H9 (cell line): ENCODE data around the gene NCKAP5. TPM values are rescaled to one million over a fixed set of nuclear protein-coding genes. Genes with fewer than 3 reads are reported as not detected.
"Not testable (repeated sequence)": the region's sequence is repeated elsewhere in the genome, so short reads cannot be mapped to it uniquely, and the experiment has no call there.

Experiments
- DNase-seq: peaks from one replicate; pipeline ENCODE4 v3.0.0-alpha.2; 2017
- H2AFZ ChIP-seq: one replicate; pipeline ENCODE4 v1.6.1; 2013; ENCODE audit warnings: mild to moderate bottlenecking, low read length, control low read depth, moderate library complexity
- H2AK5ac ChIP-seq: 2 replicates; pipeline ENCODE4 v1.6.1; 2013; ENCODE audit warnings: low read length, control low read depth, mixed read lengths; ENCODE audit not compliant: insufficient read length
- H2BK120ac ChIP-seq: one replicate; pipeline ENCODE4 v1.6.1; 2013; ENCODE audit warnings: low read depth, mild to moderate bottlenecking, low read length, control low read depth, inconsistent platforms; ENCODE audit not compliant: poor library complexity, severe bottlenecking
- H2BK12ac ChIP-seq: 2 replicates; pipeline ENCODE4 v1.6.1; 2013; ENCODE audit warnings: low read length, control low read depth, mixed read lengths, low read depth; ENCODE audit not compliant: insufficient read length
- H2BK15ac ChIP-seq: 2 replicates; pipeline ENCODE4 v1.6.1; 2013; ENCODE audit warnings: low read depth, low read length, control low read depth
- H2BK20ac ChIP-seq: one replicate; pipeline ENCODE4 v1.6.1; 2013; ENCODE audit warnings: low read depth, mild to moderate bottlenecking, low read length, control low read depth, inconsistent platforms; ENCODE audit not compliant: poor library complexity, severe bottlenecking
- H2BK5ac ChIP-seq: 2 replicates; pipeline ENCODE4 v1.6.1; 2013; ENCODE audit warnings: low read length, control low read depth, mixed read lengths; ENCODE audit not compliant: insufficient read length
- H3K14ac ChIP-seq: 2 replicates; pipeline ENCODE4 v1.6.1; 2013; ENCODE audit warnings: low read length, control low read depth; ENCODE audit not compliant: insufficient read depth
- H3K18ac ChIP-seq: 2 replicates; pipeline ENCODE4 v1.6.1; 2013; ENCODE audit warnings: low read depth, mild to moderate bottlenecking, mixed read lengths, low read length, control low read depth; ENCODE audit not compliant: insufficient read length
- H3K23ac ChIP-seq: 2 replicates; pipeline ENCODE4 v1.6.1; 2013; ENCODE audit warnings: low read length, control low read depth, mixed read lengths, low read depth; ENCODE audit not compliant: insufficient read length
- H3K23me2 ChIP-seq: 2 replicates; pipeline ENCODE4 v1.6.1; 2013; ENCODE audit warnings: low read depth, mild to moderate bottlenecking, mixed read lengths, low read length, control low read depth; ENCODE audit not compliant: insufficient read length, poor library complexity, severe bottlenecking
- H3K27ac ChIP-seq: 2 replicates; pipeline ENCODE4 v1.5.1; 2013; ENCODE audit warnings: low read length, control low read depth, mixed read lengths, low read depth; ENCODE audit not compliant: insufficient read length
- H3K27me3 ChIP-seq: 2 replicates; pipeline ENCODE4 v1.6.1; 2013; ENCODE audit warnings: low read length, control low read depth, inconsistent platforms; ENCODE audit not compliant: insufficient read depth
- H3K4ac ChIP-seq: 2 replicates; pipeline ENCODE4 v1.6.1; 2013; ENCODE audit warnings: low read depth, mild to moderate bottlenecking, control low read depth, inconsistent platforms, low read length, moderate library complexity
- H3K4me1 ChIP-seq: 2 replicates; pipeline ENCODE4 v1.6.1; 2013; ENCODE audit warnings: low read length, control low read depth, inconsistent platforms; ENCODE audit not compliant: insufficient read depth
- H3K4me2 ChIP-seq: 2 replicates; pipeline ENCODE4 v1.6.1; 2013; ENCODE audit warnings: low read length, control low read depth, mixed read lengths; ENCODE audit not compliant: insufficient read length, insufficient read depth
- H3K56ac ChIP-seq: 2 replicates; pipeline ENCODE4 v1.6.1; 2013; ENCODE audit warnings: low read depth, mild to moderate bottlenecking, mixed read lengths, low read length, control low read depth; ENCODE audit not compliant: insufficient read length
- H3K79me1 ChIP-seq: 2 replicates; pipeline ENCODE4 v1.6.1; 2013; ENCODE audit warnings: low read depth, mild to moderate bottlenecking, moderate library complexity, low read length, control low read depth, inconsistent platforms; ENCODE audit not compliant: insufficient read depth, poor library complexity, severe bottlenecking
- H3K79me2 ChIP-seq: 2 replicates; pipeline ENCODE4 v1.6.1; 2013; ENCODE audit warnings: low read length, control low read depth, inconsistent platforms; ENCODE audit not compliant: insufficient read depth
- H3K9ac ChIP-seq: 2 replicates; pipeline ENCODE4 v1.6.1; 2013; ENCODE audit warnings: low read length, control low read depth, mixed read lengths; ENCODE audit not compliant: insufficient read length; ENCODE audit errors: extremely low read depth
- H3K9me3 ChIP-seq: one replicate; pipeline ENCODE4 v1.6.1; 2013; ENCODE audit warnings: low read depth, low read length, inconsistent platforms; ENCODE audit not compliant: control insufficient read depth
- H3T11ph ChIP-seq: one replicate; pipeline ENCODE4 v1.6.1; 2013; ENCODE audit warnings: mild to moderate bottlenecking, low read length, control low read depth, inconsistent platforms
- H4K20me1 ChIP-seq: one replicate; pipeline ENCODE4 v1.6.1; 2013; ENCODE audit not compliant: control insufficient read depth, insufficient read length, insufficient read depth
- H4K5ac ChIP-seq: 2 replicates; pipeline ENCODE4 v1.6.1; 2013; ENCODE audit warnings: low read depth, mild to moderate bottlenecking, mixed read lengths, low read length, control low read depth; ENCODE audit not compliant: insufficient read length
- H4K8ac ChIP-seq: replicated peaks from 2 replicates; pipeline ENCODE4 v1.6.1; 2013; ENCODE audit warnings: low read length, control low read depth, mixed read lengths, low read depth; ENCODE audit not compliant: insufficient read length
- H4K91ac ChIP-seq: 2 replicates; pipeline ENCODE4 v1.6.1; 2013; ENCODE audit warnings: low read depth, mild to moderate bottlenecking, moderate library complexity, mixed read lengths, low read length, control low read depth; ENCODE audit not compliant: insufficient read length
- H3K27ac Mint-ChIP-seq, 3 experiments: 2 replicates in 2 of 3; 3 replicates in 1 of 3; pipeline ENCODE4 v1.8.0; 2020 to 2021; ENCODE audit warnings: mixed read lengths in 3 of 3, mild to moderate bottlenecking in 1 of 3, moderate library complexity in 1 of 3
- H3K27me3 Mint-ChIP-seq: 2 replicates; pipeline ENCODE4 v1.8.0; 2021; ENCODE audit warnings: low read depth, mild to moderate bottlenecking, moderate library complexity, mixed read lengths
- H3K36me3 Mint-ChIP-seq, 3 experiments: 2 replicates in 2 of 3; 3 replicates in 1 of 3; pipeline ENCODE4 v1.8.0; 2020 to 2021; ENCODE audit warnings: low read depth in 3 of 3, mixed read lengths in 3 of 3; ENCODE audit not compliant: insufficient read depth in 1 of 3
- H3K4me1 Mint-ChIP-seq, 2 experiments: 2 replicates each; pipeline ENCODE4 v1.8.0; 2020; ENCODE audit warnings: mixed read lengths in 2 of 2
- H3K4me3 Mint-ChIP-seq, 2 experiments: 2 replicates in 1 of 2; 3 replicates in 1 of 2; pipeline ENCODE4 v1.8.0; 2020 to 2021; ENCODE audit warnings: mild to moderate bottlenecking in 2 of 2, mixed read lengths in 2 of 2, moderate library complexity in 1 of 2
- H3K9me3 Mint-ChIP-seq, 2 experiments: 2 replicates in 1 of 2; 3 replicates in 1 of 2; pipeline ENCODE4 v1.8.0; 2020; ENCODE audit warnings: mild to moderate bottlenecking in 2 of 2, mixed read lengths in 2 of 2, moderate library complexity in 1 of 2
- CTCF ChIP-seq: fragments of 200-600 bp; sonication (generic); conservative IDR thresholded peaks from 3 replicates; pipeline ENCODE4 v1.8.0; 2021; ENCODE audit warnings: antibody characterized with exemption, mild to moderate bottlenecking
- WGBS: extraction: QIAGEN DNeasy Blood & Tissue Kit; methylation state at CpG from one replicate; pipeline ENCODE4 v1.1.7; 2013; ENCODE audit warnings: missing lambda C conversion rate, low lambda C conversion rate, mixed read lengths; ENCODE audit not compliant: insufficient read length; ENCODE audit errors: extremely low coverage; 5-methylcytosine and 5-hydroxymethylcytosine counted together
- total RNA-seq: library from RNA; stranded (reverse); gene quantifications from 2 replicates; pipeline ENCODE4 v1.2.1, GENCODE V29; 2021

The NCKAP5 gene
- total RNA-seq, 1 experiment from 2014 or later, result 0.26 TPM

GRCh38 chr2:133209325-133209724, 358.9 kb downstream of the NCKAP5 start:
- H4K8ac ChIP-seq, result no peak overlapping the region
- H3K27ac ChIP-seq, result no peak overlapping the region
- no peak overlapping the region for H4K5ac ChIP-seq
- H3K27me3 ChIP-seq, result no peaks in the 10 kb centered on the region
- H3K18ac ChIP-seq, result no peak overlapping the region
- no peak for DNase-seq
- no peak overlapping the region for H3K4me2 ChIP-seq
- H2BK120ac ChIP-seq, result no peak overlapping the region
- Mint-ChIP-seq H3K27me3 (no peaks in the 10 kb centered on the region), H3K4me3 (no peak overlapping the region), H3K36me3 (peaks cover 12 to 19% (median 16%) of the 10 kb centered on the region in 3 experiments), H3K9me3 (peaks cover 24% of the 10 kb centered on the region in 2 experiments), H3K4me1 (no peaks in the 10 kb centered on the region), H3K27ac (no peak overlapping the region)
- H4K91ac ChIP-seq, result no peak overlapping the region
- no peak overlapping the region for H2BK5ac ChIP-seq
- no peaks in the 10 kb centered on the region for H3K4me1 ChIP-seq
- no peaks in the 10 kb centered on the region for H3K23me2 ChIP-seq
- no peaks in the 10 kb centered on the region for H4K20me1 ChIP-seq
- no peak overlapping the region for H3K56ac ChIP-seq
- H3K79me2 ChIP-seq, result no peaks in the 10 kb centered on the region
- no peak overlapping the region for H3T11ph ChIP-seq
- no peak overlapping the region for H3K14ac ChIP-seq
- H2AK5ac ChIP-seq, result no peak overlapping the region
- no CpG with 5 or more reads among the region's 2 CpGs for WGBS
- no peaks in the 10 kb centered on the region for H3K79me1 ChIP-seq
- H3K9me3 ChIP-seq, result no peaks in the 10 kb centered on the region
- no peak overlapping the region for H2BK12ac ChIP-seq
- no peak overlapping the region for H2BK15ac ChIP-seq
- no peak overlapping the region for H2AFZ ChIP-seq
- no peak for TF ChIP-seq CTCF
- no peak overlapping the region for H3K9ac ChIP-seq
- H3K23ac ChIP-seq, result no peak overlapping the region
- H3K4ac ChIP-seq, result no peak overlapping the region
- H2BK20ac ChIP-seq, result no peak overlapping the region

GRCh38 chr2:133206666-133207065, 361.6 kb downstream of the NCKAP5 start:
- H3K18ac ChIP-seq, H4K20me1 ChIP-seq, H3K4me2 ChIP-seq, H3K56ac ChIP-seq, H2BK15ac ChIP-seq, H3K4me3 Mint-ChIP-seq, H2BK20ac ChIP-seq, H3K9me3 ChIP-seq, H3K27me3 ChIP-seq, H3K9ac ChIP-seq, H3K27me3 Mint-ChIP-seq, H4K5ac ChIP-seq, H3K27ac ChIP-seq, H2BK120ac ChIP-seq, H3K79me1 ChIP-seq, H3T11ph ChIP-seq, H3K14ac ChIP-seq, H4K8ac ChIP-seq, H2BK12ac ChIP-seq, H3K4me1 ChIP-seq, H2AFZ ChIP-seq, H3K79me2 ChIP-seq, H3K4ac ChIP-seq, H2BK5ac ChIP-seq, H3K4me1 Mint-ChIP-seq, H4K91ac ChIP-seq, H3K27ac Mint-ChIP-seq, H3K23ac ChIP-seq, H2AK5ac ChIP-seq, DNase-seq, H3K23me2 ChIP-seq: not testable (repeated sequence)
- WGBS, result no CpG with 5 or more reads among the region's 7 CpGs
- Mint-ChIP-seq H3K9me3 (peaks cover 30 to 36% of the 10 kb centered on the region in 2 experiments), H3K36me3 (peaks cover 15 to 19% (median 18%) of the 10 kb centered on the region in 3 experiments)
